Adrenal gland (tissue), 12 donors: ENCODE measurements around the gene EWSR1. TPM values are rescaled to one million over a fixed set of nuclear protein-coding genes. Genes with fewer than 3 reads are reported as not detected.

ENCODE experiments used
- DNase-seq, 7 donors: peaks; one replicate each; pipeline ENCODE4 v3.0.0-alpha.2; 2019 to 2020
- H3K27ac ChIP-seq, 5 donors: fragments of 200-600 bp; sonication (generic) in 4 of 5; 1 replicate in 3 of 5; 2 replicates in 2 of 5; pipeline versions ENCODE4 v1.5.1 to v1.8.0; 2016 to 2020; ENCODE audit warnings: mild to moderate bottlenecking in 1 of 5
- H3K27me3 ChIP-seq: fragments of 200-600 bp; 2 replicates; pipeline ENCODE4 v1.8.0; 2021
- H3K36me3 ChIP-seq, 2 donors: fragments of 200-600 bp; replicated peaks in 1 of 2; 1 replicate in 1 of 2; 2 replicates in 1 of 2; pipeline versions ENCODE4 v1.5.1 to v1.8.0; 2018 to 2022
- H3K4me1 ChIP-seq, 2 donors: fragments of 200-600 bp; replicated peaks in 1 of 2; 1 replicate in 1 of 2; 2 replicates in 1 of 2; pipeline versions ENCODE4 v1.5.1 to v1.8.0; 2018 to 2021
- H3K4me3 ChIP-seq, 4 donors: fragments of 200-600 bp; sonication (generic) in 3 of 4; one replicate each; pipeline ENCODE4 v1.5.1; 2016 to 2018
- H3K9me3 ChIP-seq, 3 donors: fragments of 200-600 bp; sonication (generic) in 1 of 3; replicated peaks in 1 of 3; 1 replicate in 2 of 3; 2 replicates in 1 of 3; pipeline versions ENCODE4 v1.5.1 to v1.8.0; 2016 to 2021
- POLR2A ChIP-seq, 2 donors: fragments of 450-650 bp; IDR thresholded peaks; one replicate each; pipeline ENCODE4 v1.6.1; 2017; ENCODE audit warnings: antibody characterized with exemption in 2 of 2, mild to moderate bottlenecking in 2 of 2, moderate library complexity in 1 of 2
- WGBS, 4 donors: extraction: QIAGEN DNeasy Blood & Tissue Kit in 2 of 4; methylation state at CpG; one replicate each; pipeline versions ENCODE4 v1.1.5 to v1.1.7; 2013 to 2017; 5-methylcytosine and 5-hydroxymethylcytosine counted together
- intact Hi-C, 2 donors: fragments of 100-400 bp; cut with DNase I; formaldehyde crosslinking; loops; one replicate each; pipeline versions ENCODE4 v1.14.1 to v1.15.0; 2022 to 2023
- microRNA-seq, 3 donors: library from miRNA; unstranded; fragments of <30 nt; microRNA quantifications; one replicate each; pipeline ENCODE4, GENCODE V29; 2017 to 2020
- polyA plus RNA-seq, 3 donors: library from polyadenylated mRNA; stranded (reverse); fragments of 200-250 nt in 2 of 3; fragments of 350-450 nt in 1 of 3; fragmentation: Illumina TruSeq in 1 of 3; extraction: RNeasy Lipid Tissue Mini Kit (QIAGEN cat#74804) in 1 of 3; gene quantifications; one replicate each; pipeline ENCODE4 v1.2.3, GENCODE V29; 2013 to 2014
- small RNA-seq, 2 donors: library from RNA; depleted of rRNA; stranded (forward); fragments of <200 nt; gene quantifications; one replicate each; pipeline ENCODE3, GENCODE V24; 2016
- total RNA-seq, 9 donors: library from RNA; depleted of rRNA in 4 of 9; stranded (reverse); fragments of >200 nt in 4 of 9; fragments of 120-200 nt in 1 of 9; fragmentation: NEBNext Ultra II Directional in 1 of 9; extraction: Animal tissue kit (Norgen Biotek cat#: 25700) in 1 of 9; gene quantifications; one replicate each; pipeline versions ENCODE4 v1.1.0 to v1.2.4, GENCODE V29; 2013 to 2023
- TF ChIP-seq, protein P1 (sequence below), 6 experiments: fragments of 450-650 bp in 4 of 6; fragments of 200-600 bp in 2 of 6; sonication (generic) in 1 of 6; IDR thresholded peaks; 1 replicate in 5 of 6; 2 replicates in 1 of 6; pipeline versions ENCODE4 v1.5.1 to v1.8.0; 2016 to 2021; ENCODE audit warnings: antibody characterized with exemption in 6 of 6, mild to moderate bottlenecking in 2 of 6, moderate library complexity in 1 of 6
- donor health status: healthy with polysubstance abuse.
- donor health status: Bipolar disorder and iron deficiency.
- donor health status: DM: yes; HTN: yes; CAD: no.
- donor health status: DM: no; HTN: no; CAD: no.
- donor health status: DM: no; HTN: no; CAD: no.
- donor health status: DM: yes; HTN: yes; CAD: no.

Gene EWSR1
- total and polyA plus RNA-seq, 12 donors, result 152 to 351 (median 216) TPM

DNA sequence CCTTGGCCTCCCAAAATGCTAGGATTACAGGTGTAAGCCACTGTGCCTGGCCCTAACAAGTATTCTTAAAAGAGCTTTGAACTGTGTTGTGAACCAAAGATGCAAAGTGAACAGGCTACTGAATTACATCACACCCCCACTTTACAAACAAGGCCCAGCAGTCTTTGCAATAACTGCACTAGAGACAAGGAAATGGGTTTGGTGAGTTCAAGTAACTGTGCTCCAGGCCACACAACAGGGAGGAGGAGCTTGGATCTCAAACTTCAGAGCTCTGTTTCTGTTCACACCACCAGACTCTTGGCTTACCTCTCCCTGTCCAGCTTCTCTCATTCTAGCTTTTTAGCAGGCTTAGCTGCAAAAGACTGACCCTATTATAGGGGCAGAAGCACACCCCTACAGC lies 77.9 kb downstream of the EWSR1 start:
- Histone ChIP-seq H3K27ac (no peak overlapping the region), H3K4me1 (peaks cover 0 to 13% of the 10 kb centered on the region in 2 donors), H3K4me3 (no peak overlapping the region), H3K9me3 (no peaks in the 10 kb centered on the region), H3K27me3 (no peaks in the 10 kb centered on the region), H3K36me3 (peaks cover 0 to 81% of the 10 kb centered on the region in 2 donors)
- no peak for DNase-seq
- TF ChIP-seq, protein P1, sequence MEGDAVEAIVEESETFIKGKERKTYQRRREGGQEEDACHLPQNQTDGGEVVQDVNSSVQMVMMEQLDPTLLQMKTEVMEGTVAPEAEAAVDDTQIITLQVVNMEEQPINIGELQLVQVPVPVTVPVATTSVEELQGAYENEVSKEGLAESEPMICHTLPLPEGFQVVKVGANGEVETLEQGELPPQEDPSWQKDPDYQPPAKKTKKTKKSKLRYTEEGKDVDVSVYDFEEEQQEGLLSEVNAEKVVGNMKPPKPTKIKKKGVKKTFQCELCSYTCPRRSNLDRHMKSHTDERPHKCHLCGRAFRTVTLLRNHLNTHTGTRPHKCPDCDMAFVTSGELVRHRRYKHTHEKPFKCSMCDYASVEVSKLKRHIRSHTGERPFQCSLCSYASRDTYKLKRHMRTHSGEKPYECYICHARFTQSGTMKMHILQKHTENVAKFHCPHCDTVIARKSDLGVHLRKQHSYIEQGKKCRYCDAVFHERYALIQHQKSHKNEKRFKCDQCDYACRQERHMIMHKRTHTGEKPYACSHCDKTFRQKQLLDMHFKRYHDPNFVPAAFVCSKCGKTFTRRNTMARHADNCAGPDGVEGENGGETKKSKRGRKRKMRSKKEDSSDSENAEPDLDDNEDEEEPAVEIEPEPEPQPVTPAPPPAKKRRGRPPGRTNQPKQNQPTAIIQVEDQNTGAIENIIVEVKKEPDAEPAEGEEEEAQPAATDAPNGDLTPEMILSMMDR (IDR thresholded peaks at IDR 0.05), result no peak
- no peak for TF ChIP-seq POLR2A (IDR thresholded peaks at IDR 0.05)
- intact Hi-C loops, result no loop called here

DNA sequence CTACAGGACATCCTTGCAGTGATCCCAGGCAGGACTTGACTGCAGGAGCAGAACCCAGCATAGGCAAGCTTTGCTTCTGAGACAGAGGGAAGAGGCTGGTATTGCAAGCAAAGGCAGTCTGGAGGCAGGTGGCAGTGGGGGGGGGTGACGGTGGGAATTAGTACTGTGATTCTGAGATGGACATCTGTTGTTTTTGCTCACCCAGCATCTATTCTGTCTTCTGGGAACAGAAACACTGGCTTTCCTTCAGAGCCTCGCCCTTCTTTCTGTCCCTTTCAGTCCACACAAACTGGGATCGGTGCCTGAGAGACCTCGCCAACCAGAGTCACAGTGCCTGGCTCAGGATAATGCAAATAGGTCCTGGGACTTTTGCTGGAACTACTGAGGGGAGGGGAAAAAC lies 78.6 kb downstream of the EWSR1 start:
- DNase-seq, result no peak
- H3K27ac ChIP-seq, result no peak overlapping the region
- peaks cover 0 to 81% of the 10 kb centered on the region in 2 donors for H3K36me3 ChIP-seq
- peaks cover 0 to 13% of the 10 kb centered on the region in 2 donors for H3K4me1 ChIP-seq
- H3K27me3 ChIP-seq, result no peaks in the 10 kb centered on the region
- H3K9me3 ChIP-seq, result no peaks in the 10 kb centered on the region
- TF ChIP-seq POLR2A (IDR thresholded peaks at IDR 0.05), result no peak
- TF ChIP-seq, protein P1 (IDR thresholded peaks at IDR 0.05), result no peak
- no peak overlapping the region for H3K4me3 ChIP-seq
- WGBS, 4 donors, result 90 to 98% (median 93%) methylated on average over 4 of the region's 4 CpGs
- intact Hi-C loops, result no loop called here

DNA sequence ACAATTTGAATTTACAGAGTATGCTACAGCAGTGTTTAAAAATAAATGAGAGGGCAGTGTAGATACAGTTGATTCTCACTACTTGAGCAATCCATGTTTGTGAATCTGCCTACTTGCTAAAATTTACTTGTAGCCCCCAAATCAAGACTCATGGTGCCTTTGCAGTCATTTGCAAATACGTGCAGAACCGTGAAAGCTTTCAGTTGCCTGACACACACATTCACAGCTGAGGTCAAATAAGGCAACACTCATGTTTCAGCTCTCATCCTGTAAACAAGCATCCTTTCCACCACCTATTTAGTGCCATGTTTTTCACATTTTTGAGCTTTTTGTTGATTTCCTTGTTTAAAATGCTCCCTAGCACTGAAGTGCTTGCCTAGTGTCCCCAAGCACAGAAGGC lies 80.0 kb downstream of the EWSR1 start:
- TF ChIP-seq POLR2A (IDR thresholded peaks at IDR 0.05), result no peak
- TF ChIP-seq, protein P1 (IDR thresholded peaks at IDR 0.05), result no peak
- H3K27me3 ChIP-seq, result no peaks in the 10 kb centered on the region
- H3K27ac ChIP-seq, result no peak overlapping the region
- H3K36me3 ChIP-seq, result peaks cover 0 to 81% of the 10 kb centered on the region in 2 donors
- H3K4me1 ChIP-seq, result peaks cover 0 to 13% of the 10 kb centered on the region in 2 donors
- intact Hi-C loops, result no loop called here
- WGBS, 4 donors, result 79 to 87% (median 85%) methylated on average over 2 of the region's 2 CpGs
- H3K9me3 ChIP-seq, result no peaks in the 10 kb centered on the region
- no peak for DNase-seq
- no peak overlapping the region for H3K4me3 ChIP-seq

DNA sequence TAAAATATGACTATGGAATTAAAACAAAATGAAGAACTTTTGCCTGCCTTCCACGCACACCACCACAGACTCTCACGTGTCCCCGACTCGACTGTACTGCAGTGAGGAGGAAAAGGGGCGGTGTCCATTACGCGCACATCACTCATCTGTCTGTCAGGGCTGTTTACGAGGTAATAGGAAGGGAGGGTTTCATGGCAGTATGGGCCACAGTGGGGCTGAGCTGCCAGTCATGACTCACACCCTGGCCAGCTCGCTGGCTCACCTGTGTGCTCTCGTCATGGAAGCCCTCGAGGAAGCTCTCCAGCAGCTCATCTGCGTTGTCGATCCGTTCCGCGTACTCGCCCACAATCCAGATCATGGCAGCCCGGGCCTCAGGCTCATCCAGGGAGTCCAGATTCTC lies 80.9 kb downstream of the EWSR1 start:
- Histone ChIP-seq H3K27me3 (no peaks in the 10 kb centered on the region), H3K9me3 (no peaks in the 10 kb centered on the region), H3K4me3 (no peak overlapping the region), H3K36me3 (peaks cover 0 to 84% of the 10 kb centered on the region in 2 donors), H3K4me1 (peaks cover 0 to 10% of the 10 kb centered on the region in 2 donors), H3K27ac (no peak overlapping the region)
- 90 to 93% (median 92%) methylated on average over 18 of the region's 18 CpGs for WGBS, 4 donors
- no peak for TF ChIP-seq POLR2A (IDR thresholded peaks at IDR 0.05)
- TF ChIP-seq, protein P1 (IDR thresholded peaks at IDR 0.05), result no peak
- intact Hi-C loops, result no loop called here
- no peak for DNase-seq

Small RNA genes lying within 50 kb of the gene (microRNA-seq; reads per million reads assigned to microRNA genes)
- 24.2 to 31.3 (median 27.5) reads per million in 3 donors for gene MIR3653

Small RNA genes lying within 50 kb of the gene (small RNA-seq; reads per million reads assigned to genes)
- 0 reads per million in 2 donors for gene MIR3653

Other genes with a start within 250 kb of the EWSR1 start
- gene C22orf31, start 206.4 kb upstream of the EWSR1 start, total RNA-seq, result under 1 TPM in 2 of 9 donors, not detected in 7; 0.11 to 0.43 TPM
- 1 to 10 TPM in 2 of 3 donors, not detected in 1; 1.4 to 1.9 TPM for gene C22orf31, start 206.4 kb upstream of the EWSR1 start, polyA plus RNA-seq
- 10 to 100 TPM in 8 of 9 donors, 1 to 10 TPM in 1; 4.3 to 58.7 (median 40.3) TPM for gene KREMEN1, start 195.2 kb upstream of the EWSR1 start, total RNA-seq
- 10 to 100 TPM in 2 of 3 donors, 1 to 10 TPM in 1; 9.3 to 20.2 (median 19.9) TPM for gene KREMEN1, start 195.2 kb upstream of the EWSR1 start, polyA plus RNA-seq
- 10 to 100 TPM; 12.7 to 70.9 (median 42.8) TPM for gene EMID1, start 62.4 kb upstream of the EWSR1 start, total RNA-seq
- 10 to 100 TPM in 2 of 3 donors, 1 to 10 TPM in 1; 2.5 to 36.9 (median 35.2) TPM for gene EMID1, start 62.4 kb upstream of the EWSR1 start, polyA plus RNA-seq
- 100 to 1,000 TPM in 1 of 9 donors, 10 to 100 TPM in 8; 27.4 to 103 (median 42.4) TPM for gene RHBDD3, start 287 bp upstream of the EWSR1 start, total RNA-seq
- gene RHBDD3, start 287 bp upstream of the EWSR1 start, polyA plus RNA-seq, result 10 to 100 TPM; 12.2 to 76.3 (median 48.2) TPM
- 10 to 100 TPM in 8 of 9 donors, 1 to 10 TPM in 1; 5.3 to 87.3 (median 55.0) TPM for gene GAS2L1, start 38.4 kb downstream of the EWSR1 start, total RNA-seq
- 10 to 100 TPM in 2 of 3 donors, 1 to 10 TPM in 1; 3.6 to 42.1 (median 33.1) TPM for gene GAS2L1, start 38.4 kb downstream of the EWSR1 start, polyA plus RNA-seq
- 1 to 10 TPM in 7 of 9 donors, under 1 TPM in 2; 0.33 to 3.7 (median 1.5) TPM for gene RASL10A, start 47.4 kb downstream of the EWSR1 start, total RNA-seq
- 10 to 100 TPM in 1 of 3 donors, 1 to 10 TPM in 1, under 1 TPM in 1; 0.51 to 14.4 (median 9.1) TPM for gene RASL10A, start 47.4 kb downstream of the EWSR1 start, polyA plus RNA-seq
- gene AP1B1, start 120.3 kb downstream of the EWSR1 start, total RNA-seq, result 100 to 1,000 TPM in 8 of 9 donors, 10 to 100 TPM in 1; 59.5 to 190 (median 121) TPM
- 10 to 100 TPM; 47.6 to 69.5 (median 55.8) TPM for gene AP1B1, start 120.3 kb downstream of the EWSR1 start, polyA plus RNA-seq
- not detected for gene RFPL1, start 170.3 kb downstream of the EWSR1 start, total RNA-seq
- not detected for gene RFPL1, start 170.3 kb downstream of the EWSR1 start, polyA plus RNA-seq
- gene NEFH, start 211.9 kb downstream of the EWSR1 start, total RNA-seq, result 10 to 100 TPM in 8 of 9 donors, 1 to 10 TPM in 1; 6.8 to 35.6 (median 21.7) TPM
- 10 to 100 TPM; 11.9 to 81.1 (median 19.5) TPM for gene NEFH, start 211.9 kb downstream of the EWSR1 start, polyA plus RNA-seq